ENCODE results near the gene LIG4.

LIG4 gene

GRCh38 chr13:108200781-108201398 lies 14.4 kb downstream of the LIG4 start:
- H3K4me1 ChIP-seq, result no peaks in the 10 kb centered on the region
- no peak for DNase-seq
- no peaks in the 10 kb centered on the region; the same call in 1 of the 2 replicates for H3K9me3 ChIP-seq
- no peaks in the 10 kb centered on the region for H3K36me3 ChIP-seq
- no peak overlapping the region for H3K4me3 ChIP-seq (ENCODE audit: low read depth, low read length)
- H3K27me3 ChIP-seq, result peaks cover 21% of the 10 kb centered on the region
- no peak for TF ChIP-seq CTCF (IDR thresholded peaks at IDR 0.05; ENCODE audit: low read depth, low read length)

- Histone ChIP-seq H3K4me1 (no peaks in the 10 kb centered on the region), H3K9me3 (no peaks in the 10 kb centered on the region), H3K27me3 (peaks cover 18% of the 10 kb centered on the region), H3K36me3 (no peaks in the 10 kb centered on the region), H3K4me3 (ENCODE audit: low read depth, low read length) (no peak overlapping the region)
- DNase-seq, result no peak
- no peak for TF ChIP-seq CTCF (IDR thresholded peaks at IDR 0.05; ENCODE audit: low read depth, low read length)
Observed at GRCh38 chr13:108195861-108196260, 19.5 kb downstream of the LIG4 start.

GRCh38 chr13:108195146-108195545 lies 20.2 kb downstream of the LIG4 start:
- Histone ChIP-seq H3K4me1 (no peaks in the 10 kb centered on the region), H3K4me3 (ENCODE audit: low read depth, low read length) (no peak overlapping the region), H3K9me3 (no peaks in the 10 kb centered on the region), H3K27me3 (peaks cover 18% of the 10 kb centered on the region), H3K36me3 (no peaks in the 10 kb centered on the region)
- no peak for TF ChIP-seq CTCF (IDR thresholded peaks at IDR 0.05; ENCODE audit: low read depth, low read length)
- no peak for DNase-seq

GRCh38 chr13:108194435-108194936 lies 20.9 kb downstream of the LIG4 start:
- Histone ChIP-seq H3K27me3 (peaks cover 13% of the 10 kb centered on the region), H3K36me3 (no peaks in the 10 kb centered on the region), H3K9me3 (no peaks in the 10 kb centered on the region), H3K4me1 (no peaks in the 10 kb centered on the region), H3K4me3 (ENCODE audit: low read depth, low read length) (no peak overlapping the region)
- DNase-seq, result no peak
- TF ChIP-seq CTCF (IDR thresholded peaks at IDR 0.05; ENCODE audit: low read depth, low read length), result no peak

GRCh38 chr13:108193806-108194205 lies 21.5 kb downstream of the LIG4 start:
- no peak for DNase-seq

More at GRCh38 chr13:108193806-108194205, 21.5 kb downstream of the LIG4 start:
- Histone ChIP-seq H3K4me3 (ENCODE audit: low read depth, low read length) (no peak overlapping the region), H3K9me3 (no peaks in the 10 kb centered on the region), H3K36me3 (no peaks in the 10 kb centered on the region), H3K4me1 (no peaks in the 10 kb centered on the region), H3K27me3 (peaks cover 6% of the 10 kb centered on the region)
- no peak for TF ChIP-seq CTCF (IDR thresholded peaks at IDR 0.05; ENCODE audit: low read depth, low read length)

All from BE2C (cell line).